Measurements from ENCODE around the gene TRAPPC11.

The TRAPPC11 gene

GRCh38 chr4:183637461-183637860 lies 21.6 kb upstream of the TRAPPC11 start:
- no peak for DNase-seq (ENCODE audit: low read depth)

- DNase-seq (ENCODE audit: low read depth) = no peak
These were observed 20.7 kb upstream of the TRAPPC11 start for GRCh38 chr4:183638436-183638835.

- no peak for DNase-seq (ENCODE audit: low read depth)
These were observed 19.8 kb upstream of the TRAPPC11 start for GRCh38 chr4:183639291-183639690.

GRCh38 chr4:183645326-183645725 lies 13.8 kb upstream of the TRAPPC11 start:
- no peak for DNase-seq (ENCODE audit: low read depth)

- no peak for DNase-seq (ENCODE audit: low read depth)
These were observed 1.5 kb upstream of the TRAPPC11 start for GRCh38 chr4:183657564-183657963.

GRCh38 chr4:183658362-183659028 lies 598 bp upstream of the TRAPPC11 start:
- no peak for DNase-seq (ENCODE audit: low read depth)

- DNase-seq (ENCODE audit: low read depth) = no peak
These were observed 764 bp downstream of the TRAPPC11 start for GRCh38 chr4:183659872-183660242.

GRCh38 chr4:183666088-183666487 lies 7.0 kb downstream of the TRAPPC11 start:
- DNase-seq (ENCODE audit: low read depth) = no peak

- no peak for DNase-seq (ENCODE audit: low read depth)
These were observed 11.2 kb downstream of the TRAPPC11 start for GRCh38 chr4:183670251-183670650.

- no peak for DNase-seq (ENCODE audit: low read depth)
These were observed 12.0 kb downstream of the TRAPPC11 start for GRCh38 chr4:183670960-183671555.

GRCh38 chr4:183674153-183674552 lies 15.1 kb downstream of the TRAPPC11 start:
- DNase-seq (ENCODE audit: low read depth) = no peak

- DNase-seq (ENCODE audit: low read depth) = no peak
These were observed 16.5 kb downstream of the TRAPPC11 start for GRCh38 chr4:183675625-183676024.

- DNase-seq (ENCODE audit: low read depth) = no peak
These were observed 22.0 kb downstream of the TRAPPC11 start for GRCh38 chr4:183681119-183681518.

GRCh38 chr4:183686461-183686860 lies 27.4 kb downstream of the TRAPPC11 start:
- no peak for DNase-seq (ENCODE audit: low read depth)

- DNase-seq (ENCODE audit: low read depth) = no peak
These were observed 29.1 kb downstream of the TRAPPC11 start for GRCh38 chr4:183688216-183688615.

- no peak for DNase-seq (ENCODE audit: low read depth)
These were observed 31.9 kb downstream of the TRAPPC11 start for GRCh38 chr4:183691006-183691405.

GRCh38 chr4:183691897-183692296 lies 32.8 kb downstream of the TRAPPC11 start:
- DNase-seq (ENCODE audit: low read depth) = no peak

GRCh38 chr4:183698909-183699308 lies 39.8 kb downstream of the TRAPPC11 start:
- no peak for DNase-seq (ENCODE audit: low read depth)

GRCh38 chr4:183700407-183700806 lies 41.3 kb downstream of the TRAPPC11 start:
- no peak for DNase-seq (ENCODE audit: low read depth)

- DNase-seq (ENCODE audit: low read depth) = no peak
These were observed 43.4 kb downstream of the TRAPPC11 start for GRCh38 chr4:183702492-183702891.

- no peak for DNase-seq (ENCODE audit: low read depth)
These were observed 55.5 kb downstream of the TRAPPC11 start for GRCh38 chr4:183714626-183715025.

GRCh38 chr4:183716302-183716701 lies 57.2 kb downstream of the TRAPPC11 start:
- DNase-seq (ENCODE audit: low read depth) = no peak

GRCh38 chr4:183718876-183719275 lies 59.8 kb downstream of the TRAPPC11 start:
- DNase-seq (ENCODE audit: low read depth) = no peak

Data from GM04504 (cell line).